Anterior cingulate cortex (tissue), 58 donors: ENCODE measurements around the gene KAT2B.
A peak's percentile ranks its signal among the peaks of the same experiment; 100 is the strongest.
"Not testable (repeated sequence)": the region's sequence is repeated elsewhere in the genome, so short reads cannot be mapped to it uniquely, and the experiment has no call there.

Source experiments
- DNase-seq, 58 donors: peaks; one replicate each; lab custom pipeline; 2025; lab: John Stamatoyannopoulos, UW

KAT2B gene

GRCh38 chr3:20039765-20040547, at the start of gene KAT2B:
Gene KAT2B, plus strand, starts transcription at chr3:20040446. Its CDS starts 32 bp downstream, at chr3:20040478.
- peak in 57 of 58 donors; percentile 35 to 88 (median 77) for DNase-seq

- no peak for DNase-seq
These were observed 45.5 kb upstream of the KAT2B start for GRCh38 chr3:19994796-19995195.

DNA sequence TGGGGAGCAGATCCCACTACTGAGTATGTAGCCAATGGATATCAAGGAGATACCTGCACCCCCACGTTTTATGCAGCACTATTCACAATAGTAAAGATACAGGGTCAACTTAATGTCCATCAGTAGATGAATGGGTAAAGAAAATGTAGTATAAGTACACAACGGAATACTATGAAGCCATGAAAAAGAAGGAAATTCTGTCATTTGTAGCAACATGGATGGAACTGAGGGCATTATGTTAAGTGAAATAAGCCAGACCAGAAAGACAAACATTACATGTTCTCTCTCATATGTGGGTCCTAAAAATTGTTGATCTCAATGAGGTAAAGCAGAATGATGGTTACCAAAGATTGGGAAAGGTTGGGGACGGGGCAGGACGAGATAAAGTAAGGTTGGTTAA, 42.7 kb upstream of the KAT2B start:
- DNase-seq, result no peak

GRCh38 chr3:20001932-20002331, 38.3 kb upstream of the KAT2B start:
- no peak for DNase-seq

DNA sequence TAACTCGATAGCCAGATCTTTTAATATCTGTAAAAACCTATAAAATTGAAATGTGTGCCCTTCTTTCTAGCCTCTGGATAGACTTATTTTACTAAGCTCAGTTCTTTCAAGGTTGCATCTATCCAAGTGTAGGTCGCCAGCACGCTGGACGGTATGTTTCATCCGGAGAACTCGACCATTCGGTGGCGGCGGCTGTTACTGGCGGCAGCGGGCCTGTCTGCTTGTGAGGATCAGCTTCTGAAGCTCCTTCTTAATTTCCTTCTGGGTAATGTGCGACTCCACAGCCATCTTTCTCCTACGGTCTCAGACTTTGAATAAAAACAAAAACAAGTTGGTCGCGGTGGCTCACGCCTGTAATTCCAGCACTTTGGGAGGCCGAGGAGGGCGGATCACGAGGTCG, 32.3 kb upstream of the KAT2B start:
- no peak for DNase-seq

DNA sequence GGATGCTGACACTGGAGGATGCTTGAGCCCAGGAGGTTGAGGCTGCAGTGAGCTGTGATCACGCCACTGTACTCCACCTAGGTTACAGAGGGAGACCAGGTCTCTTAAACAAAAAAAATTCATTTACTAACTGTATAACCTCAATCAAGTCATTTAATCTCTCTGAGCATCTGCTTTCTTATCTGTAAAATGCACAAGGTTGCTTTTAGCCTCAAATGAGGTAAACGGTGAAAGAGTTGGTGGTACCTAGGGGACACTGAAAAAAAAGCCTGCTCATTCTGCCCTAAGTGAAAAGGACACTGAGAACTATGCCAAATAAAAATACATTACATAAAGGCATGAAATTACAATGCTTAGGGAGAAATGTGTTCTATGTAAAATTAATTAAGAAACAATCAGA, 31.6 kb upstream of the KAT2B start:
- no peak for DNase-seq

DNA sequence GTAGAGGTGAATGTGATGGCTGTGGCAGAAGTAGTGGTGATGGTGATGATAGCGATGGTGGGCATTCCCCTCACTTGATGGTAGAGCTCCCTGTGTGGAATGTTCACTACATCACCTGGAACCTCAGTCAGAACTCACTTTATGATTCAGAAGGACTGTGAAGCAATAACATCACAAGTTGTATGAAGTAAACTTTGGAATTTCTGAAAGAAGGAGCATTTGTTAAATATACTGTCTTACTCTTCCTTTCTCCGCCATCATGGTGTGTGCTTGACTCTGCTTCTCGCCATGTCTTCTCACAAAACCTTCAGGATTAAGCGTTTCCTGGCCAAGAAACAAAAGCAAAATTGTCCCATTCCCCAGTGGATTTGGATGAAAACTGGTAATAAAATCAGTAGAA, 28.1 kb upstream of the KAT2B start, which contains the start of gene PP2D1:
Gene PP2D1 (minus strand): TSS at position 101 of the 400 bp plus-strand sequence. CDS start 192 bp downstream, outside the sequence.
- DNase-seq, result no peak

- no peak for DNase-seq
These were observed 26.9 kb upstream of the KAT2B start for GRCh38 chr3:20013396-20013795.

DNA sequence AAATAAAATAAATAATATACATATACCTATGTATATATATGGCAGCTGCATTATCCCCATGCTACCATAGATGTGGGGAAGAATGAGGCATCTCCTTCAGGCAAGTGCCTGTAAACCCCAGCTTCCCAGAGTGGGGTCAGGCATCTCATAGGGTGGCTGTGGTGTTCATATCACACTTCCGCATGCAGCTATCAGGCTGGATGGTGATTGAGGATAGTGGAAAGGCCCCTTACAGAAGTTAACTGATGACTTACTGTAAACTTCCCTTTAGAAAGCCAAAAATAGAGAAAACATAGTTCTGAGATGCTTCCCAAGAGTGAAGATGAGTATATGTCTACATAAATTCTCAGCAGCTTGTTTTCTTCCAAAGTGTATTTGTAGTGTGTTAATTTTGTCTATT, 24.7 kb upstream of the KAT2B start:
- DNase-seq, result no peak

- DNase-seq, result not testable (repeated sequence)
These were observed 24.2 kb upstream of the KAT2B start for GRCh38 chr3:20016076-20016475.

DNA sequence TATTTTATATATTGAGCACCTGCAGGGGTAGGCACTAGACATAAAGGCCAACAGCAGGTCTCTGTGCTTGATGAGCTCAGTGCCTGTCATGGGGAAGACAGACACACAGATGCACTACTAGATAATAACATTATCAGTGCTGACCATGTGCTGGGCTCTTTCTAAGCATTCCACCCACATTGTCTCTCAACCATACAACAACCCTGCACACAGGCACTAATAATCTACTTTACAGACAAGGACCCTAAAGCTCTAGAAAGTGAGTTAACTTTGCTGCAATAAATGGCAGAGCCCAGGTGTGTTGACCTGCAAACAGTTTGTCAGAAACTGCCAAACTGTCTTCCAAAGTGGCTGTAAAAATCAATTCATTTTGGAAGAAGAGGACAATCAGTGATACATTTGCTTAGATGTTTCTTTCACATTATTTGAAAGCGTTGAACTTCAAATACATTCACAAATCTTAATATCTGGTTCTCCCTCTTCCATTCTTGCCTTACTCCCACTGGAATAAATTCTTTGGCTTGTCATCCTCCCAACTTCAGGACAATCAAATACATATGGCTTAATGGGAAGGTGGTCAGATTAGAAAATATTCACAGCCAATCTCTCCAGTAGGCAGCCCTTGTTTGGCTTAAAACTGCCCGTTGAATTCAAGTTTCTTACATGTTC, 17.2 kb upstream of the KAT2B start:
- DNase-seq, result no peak

DNA sequence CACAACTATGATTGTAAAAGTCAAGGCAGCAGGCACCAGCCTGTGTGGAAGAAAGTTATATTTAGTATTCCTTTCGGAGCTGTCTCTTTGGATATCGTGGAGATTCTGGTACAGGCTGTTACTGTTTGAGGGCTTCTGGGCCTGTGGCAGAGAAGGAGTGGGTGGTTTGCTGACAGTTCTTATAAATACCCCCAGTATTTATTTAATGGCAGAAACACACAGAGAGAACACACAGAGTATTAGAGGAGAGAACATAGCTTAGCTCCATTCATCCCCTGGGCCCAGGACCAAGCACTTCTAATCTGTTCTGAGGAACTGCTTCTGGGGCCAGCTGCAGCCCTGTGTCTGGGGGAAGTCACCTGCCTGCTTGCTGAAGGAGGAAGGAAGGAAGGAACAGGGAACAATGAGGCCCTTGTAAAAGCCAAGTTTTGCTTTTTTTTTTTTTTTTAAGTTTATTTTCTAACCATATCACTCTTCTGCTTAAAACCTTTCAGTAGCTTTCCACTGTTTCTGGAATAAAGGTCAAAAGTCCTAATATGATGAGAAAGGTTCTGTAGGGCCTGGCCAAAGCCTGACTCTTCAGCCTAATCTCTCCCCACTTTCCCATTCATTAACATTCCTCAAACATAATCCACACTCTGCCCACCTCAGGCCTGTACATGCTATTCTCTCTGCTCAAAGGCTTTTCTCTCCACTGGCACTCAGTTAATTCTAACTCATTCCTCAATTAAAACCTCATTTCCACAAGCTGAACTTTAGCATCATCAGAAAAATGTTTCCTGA, 16.4 kb upstream of the KAT2B start:
- DNase-seq, result peak in 43 of 58 donors; percentile 8 to 87 (median 39)

GRCh38 chr3:20027136-20027535, 13.1 kb upstream of the KAT2B start:
- no peak for DNase-seq

DNA sequence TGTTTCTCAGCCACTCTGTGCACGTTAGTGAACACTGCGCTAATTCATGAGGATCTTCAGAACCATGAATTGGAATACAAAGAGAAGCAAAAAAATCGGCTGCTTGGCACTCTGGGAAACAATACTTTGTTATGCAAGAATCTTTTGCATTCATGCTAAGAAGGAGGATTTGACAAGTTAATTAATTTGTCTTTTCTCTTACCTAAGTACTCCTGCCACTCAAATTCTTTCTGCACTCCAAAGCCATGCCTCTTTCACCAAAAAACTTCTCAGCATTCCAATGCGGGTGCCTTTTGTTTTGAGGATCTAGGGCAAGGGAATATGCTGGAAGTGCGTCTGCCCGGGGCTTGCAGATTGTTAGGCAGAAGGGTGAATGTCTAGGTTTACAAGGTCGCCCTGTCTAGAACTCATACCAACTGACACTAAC, 11.3 kb upstream of the KAT2B start:
- DNase-seq, result no peak

- not testable (repeated sequence) for DNase-seq
These were observed 8.3 kb upstream of the KAT2B start for GRCh38 chr3:20031939-20032338.

GRCh38 chr3:20035019-20035418, 5.2 kb upstream of the KAT2B start:
- DNase-seq, result no peak

GRCh38 chr3:20037255-20037996, 2.8 kb upstream of the KAT2B start:
- DNase-seq, result no peak

DNA sequence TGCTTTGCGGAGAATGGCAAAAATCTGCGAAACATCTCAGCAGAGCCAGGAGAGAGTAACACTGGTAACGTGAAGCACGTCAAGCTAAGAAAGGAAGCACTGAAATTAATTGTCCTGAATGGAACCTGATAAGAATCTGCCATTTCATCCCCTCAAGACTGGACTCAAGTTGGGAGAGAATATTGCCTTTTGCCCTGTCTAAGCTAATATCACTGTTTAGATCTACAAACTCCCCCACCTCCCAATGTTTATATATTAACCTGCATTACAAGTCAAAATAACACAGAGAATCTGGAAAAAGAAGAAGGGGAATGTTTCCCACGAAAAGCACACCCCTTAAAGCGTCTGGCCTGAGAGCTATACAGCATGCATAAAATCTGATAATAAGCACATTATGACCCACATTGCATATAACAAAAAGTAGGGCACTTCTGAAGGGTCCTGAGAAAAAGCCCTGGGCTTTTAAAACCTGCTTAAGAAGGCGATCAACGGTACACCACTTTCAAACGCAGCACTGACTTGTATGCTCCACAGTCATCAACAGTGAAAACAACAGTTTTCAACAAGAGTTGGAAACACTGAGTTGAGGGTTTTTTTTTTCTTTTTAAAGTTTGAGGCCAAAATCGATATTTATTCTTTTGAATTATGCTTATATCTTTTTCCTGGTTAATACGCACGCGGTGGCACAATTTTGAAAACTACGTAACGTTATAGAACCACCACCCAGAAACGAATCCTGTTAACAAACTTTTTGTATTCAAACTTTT, 1.4 kb upstream of the KAT2B start:
- DNase-seq, result no peak

GRCh38 chr3:20039466-20039764, 831 bp upstream of the KAT2B start:
- no peak for DNase-seq
